ENCODE data around the gene ADAMTS8. TPM values are rescaled to one million over a fixed set of nuclear protein-coding genes. Genes with fewer than 3 reads are reported as not detected.

The ADAMTS8 gene
- total RNA-seq, 1 donor from 2014 or later = 4.8 TPM

- no peak for DNase-seq (ENCODE audit: extremely low spot score, unreplicated experiment)
- Mint-ChIP-seq H3K36me3 (no peaks in the 10 kb centered on the region), H3K4me3 (no peak overlapping the region), H3K27me3 (peaks cover 23% of the 10 kb centered on the region), H3K27ac (no peak overlapping the region), H3K9me3 (no peaks in the 10 kb centered on the region), H3K4me1 (ENCODE audit: unreplicated experiment) (peaks cover 27% of the 10 kb centered on the region)
- no peak for TF ChIP-seq CTCF (conservative IDR thresholded peaks at IDR 0.05)
These were observed 25.8 kb downstream of the ADAMTS8 start for GRCh38 chr11:130402570-130402969.

- no peak for TF ChIP-seq CTCF (conservative IDR thresholded peaks at IDR 0.05)
- Mint-ChIP-seq H3K4me3 (no peak overlapping the region), H3K9me3 (no peaks in the 10 kb centered on the region), H3K27ac (peak overlapping the region; percentile 60), H3K36me3 (no peaks in the 10 kb centered on the region), H3K27me3 (peaks cover 26% of the 10 kb centered on the region), H3K4me1 (ENCODE audit: unreplicated experiment) (peaks cover 27% of the 10 kb centered on the region)
- DNase-seq (ENCODE audit: extremely low spot score, unreplicated experiment) = no peak
These were observed 27.5 kb downstream of the ADAMTS8 start for GRCh38 chr11:130400781-130401483.

GRCh38 chr11:130399196-130399595 lies 29.2 kb downstream of the ADAMTS8 start:
- no peak for TF ChIP-seq CTCF (conservative IDR thresholded peaks at IDR 0.05)
- H3K36me3 Mint-ChIP-seq = no peaks in the 10 kb centered on the region
- DNase-seq (ENCODE audit: extremely low spot score, unreplicated experiment) = no peak
- no peaks in the 10 kb centered on the region for H3K9me3 Mint-ChIP-seq
- no peak overlapping the region for H3K27ac Mint-ChIP-seq
- H3K4me1 Mint-ChIP-seq (ENCODE audit: unreplicated experiment) = peaks cover 34% of the 10 kb centered on the region
- H3K27me3 Mint-ChIP-seq = peaks cover 29% of the 10 kb centered on the region
- H3K4me3 Mint-ChIP-seq = no peak overlapping the region

GRCh38 chr11:130397780-130398179 lies 30.6 kb downstream of the ADAMTS8 start:
- Mint-ChIP-seq H3K9me3 (no peaks in the 10 kb centered on the region), H3K27me3 (peaks cover 31% of the 10 kb centered on the region), H3K4me1 (ENCODE audit: unreplicated experiment) (peaks cover 29% of the 10 kb centered on the region), H3K4me3 (no peak overlapping the region), H3K27ac (peak overlapping the region; percentile 35), H3K36me3 (no peaks in the 10 kb centered on the region)
- DNase-seq (ENCODE audit: extremely low spot score, unreplicated experiment) = no peak
- TF ChIP-seq CTCF (conservative IDR thresholded peaks at IDR 0.05) = no peak

- Mint-ChIP-seq H3K27ac (no peak overlapping the region), H3K4me1 (ENCODE audit: unreplicated experiment) (peaks cover 35% of the 10 kb centered on the region), H3K36me3 (no peaks in the 10 kb centered on the region), H3K4me3 (no peak overlapping the region), H3K27me3 (peaks cover 39% of the 10 kb centered on the region), H3K9me3 (no peaks in the 10 kb centered on the region)
- TF ChIP-seq CTCF (conservative IDR thresholded peaks at IDR 0.05) = no peak
- no peak for DNase-seq (ENCODE audit: extremely low spot score, unreplicated experiment)
These were observed 31.4 kb downstream of the ADAMTS8 start for GRCh38 chr11:130396965-130397364.

Data from type B pancreatic cell (in vitro differentiated cells).